ENCODE measurements around the gene PATJ.
"Not testable (repeated sequence)": the region's sequence is repeated elsewhere in the genome, so short reads cannot be mapped to it uniquely, and the experiment has no call there.

Gene PATJ

GRCh38 chr1:62139410-62139809 is 397.1 kb downstream of the PATJ start:
- no peak overlapping the region for H3K4me3 ChIP-seq (ENCODE audit: low read depth, low read length)

DNA sequence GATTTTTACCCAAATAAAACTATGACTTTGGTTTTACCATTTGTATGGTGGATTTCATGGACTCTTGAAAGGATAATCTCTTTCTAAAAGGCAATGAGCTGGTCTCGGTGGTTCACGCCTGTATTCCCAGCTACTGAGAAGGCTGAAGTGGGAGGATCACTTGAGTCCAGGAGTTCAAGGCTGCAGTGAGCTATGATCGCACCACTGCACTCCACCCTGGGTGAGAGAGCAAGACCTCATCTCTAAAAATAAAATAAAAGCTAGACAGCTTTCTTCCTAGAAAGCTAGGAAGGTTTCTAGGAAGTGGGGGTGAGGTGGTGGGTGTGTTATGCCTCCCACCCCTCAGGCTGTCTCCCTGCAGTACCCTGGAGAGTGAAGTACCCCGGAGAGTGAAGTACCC is 398.4 kb downstream of the PATJ start:
- no peak overlapping the region for H3K4me3 ChIP-seq (ENCODE audit: low read depth, low read length)

DNA sequence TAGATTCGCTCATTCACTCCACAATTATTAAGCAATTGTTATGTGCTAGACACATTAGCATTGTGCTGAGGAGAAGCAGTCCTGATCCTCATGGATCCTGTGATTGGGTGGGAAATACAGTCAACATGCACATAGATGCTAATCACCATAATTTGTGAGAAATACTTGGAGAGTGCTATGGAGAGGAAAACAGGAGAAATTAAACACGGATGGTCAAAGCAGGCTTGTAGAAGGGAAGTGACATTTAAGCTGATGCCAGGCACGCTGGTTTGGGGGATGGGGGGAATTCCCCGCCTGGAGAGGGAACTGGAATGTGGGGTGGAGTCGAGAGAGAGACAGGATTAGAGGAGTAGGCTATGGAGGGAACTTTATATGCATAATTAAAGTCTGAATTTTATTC is 400.2 kb downstream of the PATJ start:
- H3K4me3 ChIP-seq (ENCODE audit: low read depth, low read length), result no peak overlapping the region

DNA sequence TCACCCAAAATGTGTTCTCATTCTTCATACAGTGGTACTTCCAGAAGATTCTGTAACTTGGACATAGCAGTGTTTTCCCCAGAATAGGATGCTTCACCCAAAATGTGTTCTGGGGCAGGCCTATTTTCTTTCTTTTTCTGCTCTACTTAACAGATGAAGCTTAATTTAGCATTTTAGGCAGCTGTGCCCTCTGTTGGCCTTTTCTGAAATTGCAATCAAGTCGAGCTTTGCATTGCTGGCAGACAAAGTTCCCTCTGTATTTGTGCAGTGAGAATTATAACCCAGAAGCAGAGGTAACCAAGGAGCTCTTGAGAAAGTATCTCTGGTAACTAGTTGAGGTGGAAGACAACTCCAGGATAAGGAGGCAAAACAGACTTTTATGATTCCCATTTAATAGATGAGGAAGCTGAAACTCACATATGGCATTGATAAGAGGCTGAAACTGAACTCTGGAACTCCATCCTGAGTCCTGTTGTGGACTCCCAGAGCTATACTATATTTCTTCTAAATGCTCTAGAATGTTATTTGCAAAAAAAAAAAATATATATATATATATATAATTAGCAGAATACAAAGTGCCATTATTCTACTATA is 402.1 kb downstream of the PATJ start:
- no peak overlapping the region for H3K4me3 ChIP-seq (ENCODE audit: low read depth, low read length)

DNA sequence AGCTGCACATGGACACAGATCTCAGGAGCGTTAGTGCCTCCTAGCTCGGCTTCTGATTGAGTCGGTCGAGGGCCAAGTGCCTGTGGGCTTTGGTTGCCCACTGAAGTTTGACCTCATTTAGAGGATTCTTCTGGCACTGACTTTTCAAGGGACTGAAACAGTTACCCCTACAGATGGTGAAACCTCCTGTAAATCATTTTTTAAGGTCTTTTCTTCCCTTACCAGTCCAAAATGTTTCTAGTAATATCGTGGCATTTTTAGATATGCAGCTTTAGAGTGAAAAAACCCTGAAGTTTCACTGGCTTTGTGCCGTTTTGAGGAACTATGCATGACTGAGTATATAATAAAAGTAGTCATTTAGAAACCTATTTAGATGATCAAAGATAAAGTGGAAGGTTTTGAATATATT is 417.7 kb downstream of the PATJ start:
- no peak overlapping the region for H3K4me3 ChIP-seq (ENCODE audit: low read depth, low read length)

GRCh38 chr1:62161711-62162110 is 419.4 kb downstream of the PATJ start:
- no peak overlapping the region for H3K4me3 ChIP-seq (ENCODE audit: low read depth, low read length)

DNA sequence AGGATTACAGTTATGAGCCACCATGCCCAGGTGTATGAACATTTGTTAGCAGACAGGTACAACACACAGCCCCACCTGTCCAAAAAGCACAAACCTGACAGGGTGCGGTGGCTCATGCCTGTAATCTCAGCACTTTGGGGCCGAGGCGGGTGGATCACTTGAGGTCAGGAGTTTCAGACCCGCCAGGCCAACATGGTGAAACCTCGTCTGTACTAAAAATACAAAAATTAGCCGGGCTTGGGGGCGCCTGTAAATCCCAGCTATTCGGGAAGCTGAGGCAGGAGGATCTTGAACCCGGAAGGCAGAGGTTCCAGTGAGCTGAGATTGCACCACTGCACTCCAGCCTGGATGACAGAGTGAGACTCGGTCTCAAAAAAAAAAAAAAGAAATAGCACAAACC is 428.1 kb downstream of the PATJ start:
- not testable (repeated sequence) for H3K4me3 ChIP-seq (ENCODE audit: low read depth, low read length)

DNA sequence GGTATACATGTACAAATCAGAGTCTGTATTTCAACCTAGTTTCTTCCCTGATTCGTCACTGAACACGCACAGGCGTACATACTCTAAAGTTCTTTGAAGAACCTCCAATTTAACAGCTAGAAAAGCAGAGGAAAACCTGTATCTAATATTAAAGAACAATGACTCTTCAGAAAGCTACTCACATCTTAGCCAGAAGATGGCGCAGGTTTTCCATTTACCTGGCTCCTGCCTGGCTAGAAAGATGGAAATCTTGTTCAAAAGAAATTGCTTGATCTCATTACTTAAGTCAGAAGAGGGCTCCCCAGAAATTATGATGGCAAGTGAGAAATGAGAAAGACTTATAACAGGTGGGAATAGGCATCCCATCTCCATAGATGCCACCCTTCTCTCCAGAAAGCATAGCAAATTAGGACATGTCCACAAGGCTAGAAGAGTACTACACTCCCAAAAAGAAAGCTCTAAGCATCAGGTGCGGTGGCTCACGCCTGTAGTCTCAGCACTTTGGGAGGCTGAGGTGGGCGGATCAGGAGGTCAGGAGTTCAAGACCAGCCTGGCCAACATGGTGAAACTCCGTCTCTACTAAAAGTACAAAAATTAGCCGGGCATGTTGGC is 433.4 kb downstream of the PATJ start:
- no peak overlapping the region for H3K4me3 ChIP-seq (ENCODE audit: low read depth, low read length)

DNA sequence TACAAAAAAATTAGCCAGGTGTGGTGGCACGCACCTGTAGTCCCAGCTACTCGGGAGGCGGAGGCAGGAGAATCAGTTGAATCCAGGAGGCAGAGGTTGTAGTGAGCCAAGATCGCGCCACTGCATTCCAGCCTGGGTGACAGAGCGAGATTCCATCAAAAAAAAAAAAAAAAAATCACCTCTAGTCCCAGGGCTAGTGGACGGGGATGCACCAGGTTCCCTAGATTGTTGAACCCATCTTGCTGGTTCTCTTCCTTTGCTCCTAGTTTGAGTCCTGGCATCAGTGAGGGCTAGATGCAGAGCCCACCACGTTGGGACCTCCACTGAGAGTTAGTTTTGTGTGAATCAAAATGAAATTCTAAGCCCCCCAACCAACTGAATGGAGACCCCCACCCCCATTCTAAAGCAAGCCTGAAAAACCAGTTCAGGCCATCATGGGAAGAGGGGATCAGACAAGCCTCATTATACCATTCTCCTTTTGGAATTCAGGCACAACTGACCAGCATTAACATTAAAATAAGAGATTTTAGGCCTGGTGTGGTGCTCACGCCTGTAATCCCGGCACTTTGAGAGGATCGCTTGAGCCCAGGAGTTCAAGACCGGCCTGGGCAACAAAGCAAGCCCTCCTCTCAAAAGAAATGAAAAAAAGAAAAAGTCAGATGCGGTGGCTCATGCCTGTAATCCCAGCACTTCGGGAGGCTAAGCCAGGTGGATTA is 434.5 kb downstream of the PATJ start:
- no peak overlapping the region for H3K4me3 ChIP-seq (ENCODE audit: low read depth, low read length)

DNA sequence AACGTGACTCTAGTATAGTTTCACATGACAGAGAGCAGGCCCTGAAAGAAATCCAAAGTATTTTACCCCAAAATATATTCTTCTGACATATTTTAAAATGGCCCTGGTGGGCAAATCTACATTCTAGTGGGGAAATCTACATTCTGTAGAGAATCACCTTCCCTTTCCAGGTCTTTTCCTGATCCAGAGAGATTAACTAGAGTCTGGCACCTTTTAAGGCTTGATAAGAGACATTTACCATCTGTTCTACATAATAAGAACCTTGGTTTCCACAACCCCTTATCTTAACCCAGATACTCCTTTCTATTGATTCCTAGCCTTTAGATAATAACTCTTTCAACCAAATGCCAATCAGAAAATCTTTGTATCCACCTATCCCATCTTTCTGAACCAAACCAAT is 435.3 kb downstream of the PATJ start:
- H3K4me3 ChIP-seq (ENCODE audit: low read depth, low read length), result no peak overlapping the region

GRCh38 chr1:62178372-62178771 is 436.1 kb downstream of the PATJ start:
- no peak overlapping the region for H3K4me3 ChIP-seq (ENCODE audit: low read depth, low read length)

- not testable (repeated sequence) for H3K4me3 ChIP-seq (ENCODE audit: low read depth, low read length)
Observed at GRCh38 chr1:62180054-62180453, 437.8 kb downstream of the PATJ start.

DNA sequence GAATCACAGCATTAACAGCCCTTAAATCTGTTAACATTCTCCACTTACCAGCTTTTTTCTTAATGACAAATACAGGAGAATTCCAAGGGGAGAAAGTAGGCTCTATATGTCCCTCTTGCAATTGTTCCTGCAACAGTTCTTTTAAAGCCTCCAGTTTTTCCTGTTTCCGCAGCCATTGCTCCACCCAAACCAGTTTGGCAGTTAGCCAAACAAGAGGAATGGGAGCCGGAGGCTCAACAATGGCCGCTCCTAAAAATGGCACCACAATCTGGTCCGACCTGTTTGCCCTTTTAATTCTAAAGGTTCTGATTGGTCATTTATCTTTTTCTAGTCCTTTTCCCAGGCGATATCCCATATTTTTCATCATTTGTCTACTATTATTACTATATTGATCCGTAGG is 438.4 kb downstream of the PATJ start:
- no peak overlapping the region for H3K4me3 ChIP-seq (ENCODE audit: low read depth, low read length)

DNA sequence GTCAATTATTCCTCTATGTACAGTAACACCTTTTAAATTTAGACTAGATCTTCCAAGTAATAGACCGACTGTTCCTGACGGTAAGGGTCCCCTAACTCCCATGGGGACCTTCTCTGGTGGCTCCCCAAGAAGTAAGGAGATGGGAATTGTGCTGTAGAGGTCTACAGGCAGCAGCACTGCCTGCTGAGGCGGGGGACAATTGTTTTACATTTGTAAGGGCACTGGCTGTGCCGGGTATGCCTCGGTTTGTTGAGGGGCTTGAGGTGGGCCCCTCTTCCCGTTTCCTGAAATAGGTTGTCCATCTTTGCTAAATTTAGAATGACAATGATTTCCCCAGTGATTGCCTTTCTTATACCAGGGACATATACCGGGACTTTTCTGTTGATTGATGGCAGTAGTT is 439.3 kb downstream of the PATJ start:
- no peak overlapping the region for H3K4me3 ChIP-seq (ENCODE audit: low read depth, low read length)

GRCh38 chr1:62182157-62182556 is 439.9 kb downstream of the PATJ start:
- H3K4me3 ChIP-seq (ENCODE audit: low read depth, low read length), result not testable (repeated sequence)

- not testable (repeated sequence) for H3K4me3 ChIP-seq (ENCODE audit: low read depth, low read length)
Observed at GRCh38 chr1:62183164-62184020, 441.1 kb downstream of the PATJ start.

DNA sequence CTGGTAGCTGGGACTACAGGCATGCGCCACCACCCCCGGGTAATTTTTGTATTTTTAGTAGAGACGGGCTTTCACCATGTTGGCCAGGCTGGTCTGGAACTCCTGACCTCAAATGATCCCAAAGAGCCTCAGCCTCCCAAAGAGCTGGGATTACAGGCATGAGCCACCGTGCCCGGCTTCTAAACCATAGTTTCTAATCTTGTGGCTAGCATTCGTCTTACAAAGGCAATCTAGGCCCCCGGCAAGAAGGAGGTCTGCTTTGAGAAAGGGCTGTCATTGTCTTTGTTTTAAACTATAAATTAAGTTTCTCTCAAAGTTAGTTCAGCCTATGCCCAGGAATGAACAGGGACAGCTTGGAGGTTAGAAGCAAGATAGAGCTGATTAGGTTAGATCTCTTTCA is 442.1 kb downstream of the PATJ start:
- H3K4me3 ChIP-seq (ENCODE audit: low read depth, low read length), result no peak overlapping the region

GRCh38 chr1:62185233-62185632 is 443.0 kb downstream of the PATJ start:
- H3K4me3 ChIP-seq (ENCODE audit: low read depth, low read length), result not testable (repeated sequence)

DNA sequence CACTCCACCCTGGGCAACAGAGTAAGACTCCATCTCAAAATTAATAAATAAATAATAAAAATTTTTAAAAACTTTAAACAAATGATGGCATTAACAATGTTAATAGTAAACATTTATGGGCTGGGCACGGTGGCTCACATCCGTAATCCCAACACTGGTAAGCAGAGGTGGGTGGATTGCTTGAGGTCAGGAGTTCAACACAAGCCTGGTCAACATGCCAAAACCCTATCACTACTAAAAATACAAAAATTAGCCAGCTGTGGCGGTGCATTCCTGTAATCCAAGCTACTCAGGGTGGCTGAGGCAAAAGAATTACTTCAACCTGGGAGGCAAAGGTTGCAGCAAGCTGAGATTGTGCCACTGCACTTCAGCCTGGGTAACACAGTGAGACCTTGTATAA is 443.4 kb downstream of the PATJ start:
- H3K4me3 ChIP-seq (ENCODE audit: low read depth, low read length), result no peak overlapping the region

GRCh38 chr1:62187548-62187947 is 445.3 kb downstream of the PATJ start:
- H3K4me3 ChIP-seq (ENCODE audit: low read depth, low read length), result no peak overlapping the region

DNA sequence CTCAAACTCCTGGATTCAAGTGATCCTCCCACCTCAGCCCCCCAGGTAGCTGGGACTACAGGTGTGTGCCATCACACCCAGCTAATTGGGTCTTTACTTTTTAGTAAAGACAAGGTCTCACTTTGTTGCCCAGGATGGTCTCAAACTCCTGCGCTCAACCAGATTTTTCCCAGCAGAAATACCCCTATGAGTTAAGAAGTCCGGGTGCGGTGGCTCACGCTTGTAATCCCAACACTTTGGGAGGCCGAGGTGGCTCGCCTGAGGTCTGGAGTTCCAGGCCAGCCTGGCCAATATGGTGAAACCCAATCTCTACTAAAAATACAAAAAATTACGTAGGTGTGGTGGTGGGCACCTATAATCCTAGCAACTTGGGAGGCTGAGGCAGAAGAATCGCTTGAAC is 445.8 kb downstream of the PATJ start:
- no peak overlapping the region for H3K4me3 ChIP-seq (ENCODE audit: low read depth, low read length)
